ENCODE data around the gene BEND6.
"Not testable (repeated sequence)": the region's sequence is repeated elsewhere in the genome, so short reads cannot be mapped to it uniquely, and the experiment has no call there.

BEND6 gene

GRCh38 chr6:57026001-57026400 is 71.1 kb downstream of the BEND6 start:
- no peak for DNase-seq (ENCODE audit: low read depth in 1 of 2, low spot score in 1 of 2)

- DNase-seq (ENCODE audit: low read depth in 1 of 2, low spot score in 1 of 2), result no peak
These were observed 72.4 kb downstream of the BEND6 start for GRCh38 chr6:57027301-57027700.

GRCh38 chr6:57029213-57029612 is 74.3 kb downstream of the BEND6 start:
- DNase-seq (ENCODE audit: low read depth in 1 of 2, low spot score in 1 of 2), result no peak

GRCh38 chr6:57033228-57033627 is 78.3 kb downstream of the BEND6 start:
- no peak for DNase-seq (ENCODE audit: low read depth in 1 of 2, low spot score in 1 of 2)

- no peak for DNase-seq (ENCODE audit: low read depth in 1 of 2, low spot score in 1 of 2)
These were observed 80.6 kb downstream of the BEND6 start for GRCh38 chr6:57035549-57035948.

- no peak for DNase-seq (ENCODE audit: low read depth in 1 of 2, low spot score in 1 of 2)
These were observed 84.0 kb downstream of the BEND6 start for GRCh38 chr6:57038906-57039305.

GRCh38 chr6:57040011-57040410 is 85.1 kb downstream of the BEND6 start:
- DNase-seq (ENCODE audit: low read depth in 1 of 2, low spot score in 1 of 2), result no peak

- not testable (repeated sequence) for DNase-seq (ENCODE audit: low read depth in 1 of 2, low spot score in 1 of 2)
These were observed 89.2 kb downstream of the BEND6 start for GRCh38 chr6:57044061-57044460.

- no peak for DNase-seq (ENCODE audit: low read depth in 1 of 2, low spot score in 1 of 2)
These were observed 89.7 kb downstream of the BEND6 start for GRCh38 chr6:57044568-57044967.

GRCh38 chr6:57046332-57047256 is 91.7 kb downstream of the BEND6 start, which contains the start of gene KIAA1586:
TSS of gene KIAA1586 (plus strand) at chr6:57046693. CDS start at chr6:57046756, 63 bp downstream.
- peak; percentile 51 to 65 for DNase-seq (ENCODE audit: low read depth in 1 of 2, low spot score in 1 of 2)

GRCh38 chr6:57047257-57047585 is 92.3 kb downstream of the BEND6 start:
- DNase-seq (ENCODE audit: low read depth in 1 of 2, low spot score in 1 of 2), result not testable (repeated sequence)

- DNase-seq (ENCODE audit: low read depth in 1 of 2, low spot score in 1 of 2), result not testable (repeated sequence)
These were observed 93.0 kb downstream of the BEND6 start for GRCh38 chr6:57047859-57048258.

GRCh38 chr6:57048577-57048976 is 93.7 kb downstream of the BEND6 start:
- DNase-seq (ENCODE audit: low read depth in 1 of 2, low spot score in 1 of 2), result no peak

- DNase-seq (ENCODE audit: low read depth in 1 of 2, low spot score in 1 of 2), result no peak
These were observed 108.9 kb downstream of the BEND6 start for GRCh38 chr6:57063847-57064246.

- DNase-seq (ENCODE audit: low read depth in 1 of 2, low spot score in 1 of 2), result no peak
These were observed 109.9 kb downstream of the BEND6 start for GRCh38 chr6:57064809-57065208.

GRCh38 chr6:57068061-57068460 is 113.2 kb downstream of the BEND6 start:
- no peak for DNase-seq (ENCODE audit: low read depth in 1 of 2, low spot score in 1 of 2)

GRCh38 chr6:57069228-57069627 is 114.3 kb downstream of the BEND6 start:
- DNase-seq (ENCODE audit: low read depth in 1 of 2, low spot score in 1 of 2), result no peak

- no peak for DNase-seq (ENCODE audit: low read depth in 1 of 2, low spot score in 1 of 2)
These were observed 115.0 kb downstream of the BEND6 start for GRCh38 chr6:57069920-57070331.

GRCh38 chr6:57072108-57072507 is 117.2 kb downstream of the BEND6 start:
- no peak for DNase-seq (ENCODE audit: low read depth in 1 of 2, low spot score in 1 of 2)

- no peak for DNase-seq (ENCODE audit: low read depth in 1 of 2, low spot score in 1 of 2)
These were observed 119.5 kb downstream of the BEND6 start for GRCh38 chr6:57074383-57074782.

- DNase-seq (ENCODE audit: low read depth in 1 of 2, low spot score in 1 of 2), result no peak
These were observed 120.2 kb downstream of the BEND6 start for GRCh38 chr6:57075092-57075491.
